ENCODE measurements around the gene BCS1L.

GRCh38 chr2:218638372-218638771 lies 21.1 kb upstream of the BCS1L start:
- TF ChIP-seq CTCF (conservative IDR thresholded peaks at IDR 0.05; ENCODE audit: low read length), result no peak
- TF ChIP-seq EZH2phosphoT487 (IDR thresholded peaks at IDR 0.05; ENCODE audit: borderline replicate concordance), result no peak
